HG03565 (cell line): ENCODE results near the gene SLC25A33.
"Not testable (repeated sequence)": the region's sequence is repeated elsewhere in the genome, so short reads cannot be mapped to it uniquely, and the experiment has no call there.

Experiments
- ATAC-seq: cut with Tn5 transposase; IDR thresholded peaks from one replicate; pipeline ENCODE4 v1.9.1; 2021; ENCODE audit warnings: mild to moderate bottlenecking, moderate library complexity; ENCODE audit not compliant: unreplicated experiment

SLC25A33 gene

DNA sequence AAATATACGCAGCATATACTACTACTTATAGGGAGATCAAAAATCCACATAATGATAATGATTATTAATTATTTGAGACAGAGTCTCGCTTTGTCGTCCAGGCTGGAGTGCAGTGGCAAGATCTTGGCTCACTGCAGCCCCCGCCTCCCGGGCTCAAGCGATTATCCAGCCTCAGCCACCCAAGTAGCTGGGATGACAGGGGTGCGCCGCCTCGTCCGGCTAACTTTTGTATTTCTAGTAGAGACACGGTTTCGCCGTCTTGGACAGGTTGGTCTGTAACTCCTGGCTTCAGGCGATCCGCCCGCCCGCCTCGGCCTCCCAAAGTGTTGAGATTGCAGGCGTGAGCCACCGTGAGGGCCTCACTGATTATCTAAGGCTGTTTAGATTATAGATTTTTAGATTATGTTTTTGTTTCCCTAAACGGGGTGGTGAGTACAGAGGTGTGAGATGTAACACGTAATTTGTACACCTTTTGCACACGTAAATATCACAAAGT, 548 bp upstream of the SLC25A33 start:
- no peak for ATAC-seq

- peak; percentile 26 for ATAC-seq
Measured at GRCh38 chr1:9539829-9540550, 725 bp downstream of the SLC25A33 start.

- no peak for ATAC-seq
Measured at GRCh38 chr1:9542430-9542829, 3.2 kb downstream of the SLC25A33 start.

DNA sequence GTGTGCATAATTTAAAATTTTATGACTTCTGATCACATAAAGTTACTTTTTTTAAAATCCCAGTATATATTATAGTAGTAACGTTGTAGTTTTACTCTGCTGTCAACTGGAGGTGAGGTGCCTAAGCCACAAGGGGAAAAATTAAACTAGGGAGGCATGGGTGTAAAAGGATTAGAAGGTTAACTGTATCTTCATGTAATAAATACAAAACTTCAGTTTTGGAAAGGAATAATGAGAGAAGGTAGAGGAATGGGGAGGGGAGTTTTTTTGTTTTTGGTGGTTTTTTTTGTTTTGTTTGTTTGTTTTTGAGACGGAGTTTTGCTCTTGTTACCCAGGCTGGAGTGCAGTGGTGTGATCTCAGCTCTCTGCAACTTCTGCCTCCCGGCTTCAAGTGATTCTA, 5.7 kb downstream of the SLC25A33 start:
- no peak for ATAC-seq

DNA sequence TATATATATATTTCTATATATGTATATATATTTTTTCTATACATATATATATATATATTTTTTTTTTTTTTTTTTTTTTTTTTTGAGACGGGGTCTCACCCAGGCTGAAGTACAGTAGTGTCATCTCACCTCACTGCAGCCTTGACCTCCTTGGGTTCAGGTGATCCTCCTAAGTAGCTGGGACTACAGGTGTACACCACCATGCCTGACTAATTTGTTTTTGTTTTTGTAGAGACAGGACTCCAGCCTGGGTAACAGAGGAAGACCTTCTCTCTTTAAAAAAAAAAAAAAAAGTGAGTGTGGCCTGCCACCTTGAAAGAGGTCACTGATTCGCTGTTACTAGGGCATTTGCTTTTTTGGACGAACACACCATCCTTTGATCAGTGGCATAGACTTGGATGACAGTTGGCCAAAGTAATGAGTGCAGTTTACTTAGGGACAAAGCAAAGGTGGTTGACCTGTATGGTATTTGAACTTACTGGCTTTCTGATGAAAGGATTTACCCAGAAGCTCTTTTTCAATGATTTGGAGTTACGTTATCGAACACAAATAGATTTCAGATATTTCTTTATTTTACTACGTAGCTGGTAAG, 10.8 kb downstream of the SLC25A33 start:
- ATAC-seq: no peak

GRCh38 chr1:9551984-9552383, 12.7 kb downstream of the SLC25A33 start:
- ATAC-seq: no peak

GRCh38 chr1:9553736-9554144, 14.5 kb downstream of the SLC25A33 start:
- no peak for ATAC-seq

DNA sequence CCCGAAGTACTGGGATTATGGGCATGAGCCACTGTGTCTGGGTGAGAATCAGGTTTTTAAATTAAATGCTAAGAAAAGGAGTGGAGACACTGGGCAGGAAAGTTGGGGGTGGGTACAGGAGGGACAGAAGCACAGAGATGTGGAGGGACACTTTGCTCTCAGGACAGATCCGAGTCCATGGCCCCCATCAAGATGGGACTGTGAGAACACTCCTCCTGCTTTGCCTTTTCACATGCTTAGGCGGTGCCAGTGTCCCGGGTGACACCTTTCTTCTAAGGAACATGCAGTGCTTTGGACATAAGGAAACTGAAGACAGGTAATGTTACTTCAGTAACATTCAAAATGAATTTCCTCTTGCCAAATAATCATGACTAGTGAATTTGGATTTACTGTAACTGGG, 16.7 kb downstream of the SLC25A33 start:
- no peak for ATAC-seq

- ATAC-seq: no peak
Measured at GRCh38 chr1:9557624-9558023, 18.4 kb downstream of the SLC25A33 start.

DNA sequence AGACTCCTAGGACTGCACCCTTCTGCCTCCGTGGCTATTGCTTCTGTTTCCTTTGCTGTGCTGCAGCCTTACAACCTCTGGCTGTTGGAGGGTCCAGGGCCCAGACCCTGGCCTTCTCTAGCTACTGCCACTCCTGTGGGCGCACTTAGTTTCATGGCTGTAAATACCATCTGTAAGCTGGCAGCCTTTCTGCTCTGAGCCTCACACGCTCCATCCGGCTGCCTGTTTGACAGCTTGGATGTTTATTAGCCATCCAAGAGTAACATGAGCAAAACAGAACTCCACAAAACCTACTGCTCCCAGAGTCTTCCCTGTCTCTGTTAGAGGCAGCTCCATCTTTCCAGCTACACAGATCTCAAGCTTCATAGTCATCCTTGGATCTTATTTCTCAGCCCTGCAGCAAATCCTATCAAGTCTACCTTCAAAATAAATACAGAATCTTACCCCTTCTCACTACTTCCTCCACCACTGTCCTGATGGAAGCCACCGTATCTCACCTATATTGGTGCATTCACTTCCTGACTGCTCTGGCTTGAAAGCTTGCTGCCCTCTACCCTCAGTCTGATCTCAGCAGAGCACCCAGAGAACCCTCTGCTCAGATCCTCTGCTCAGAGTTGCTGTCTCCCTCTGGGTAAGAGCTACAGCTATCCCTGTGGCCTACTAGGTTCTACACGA, 19.1 kb downstream of the SLC25A33 start:
- no peak for ATAC-seq

- ATAC-seq: no peak
Measured at GRCh38 chr1:9558946-9559545, 19.8 kb downstream of the SLC25A33 start.

GRCh38 chr1:9559673-9560072, 20.4 kb downstream of the SLC25A33 start:
- no peak for ATAC-seq

GRCh38 chr1:9560090-9560489, 20.8 kb downstream of the SLC25A33 start:
- not testable (repeated sequence) for ATAC-seq

DNA sequence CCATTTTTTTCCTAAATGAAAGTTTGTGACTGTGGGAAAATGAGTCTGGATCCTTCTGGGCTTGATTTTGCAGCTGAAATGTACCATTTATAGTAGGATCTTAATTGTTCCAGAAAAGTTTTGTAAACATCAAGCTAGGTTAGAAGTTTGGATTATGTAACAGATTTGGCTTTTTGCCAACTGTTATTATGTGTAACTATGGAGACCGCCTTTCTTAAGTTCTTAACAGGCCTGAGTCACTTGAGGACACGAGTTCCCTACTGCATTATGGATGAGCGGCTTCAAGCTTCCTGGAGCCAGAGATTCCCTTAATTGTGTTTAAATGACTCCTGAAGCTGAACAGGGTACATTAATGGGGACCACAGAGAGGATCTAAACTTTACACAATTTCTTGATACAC, 22.2 kb downstream of the SLC25A33 start:
- ATAC-seq: no peak

- no peak for ATAC-seq
Measured at GRCh38 chr1:9569267-9569666, 30.0 kb downstream of the SLC25A33 start.

GRCh38 chr1:9570886-9571529, 31.7 kb downstream of the SLC25A33 start:
- ATAC-seq: not testable (repeated sequence)

DNA sequence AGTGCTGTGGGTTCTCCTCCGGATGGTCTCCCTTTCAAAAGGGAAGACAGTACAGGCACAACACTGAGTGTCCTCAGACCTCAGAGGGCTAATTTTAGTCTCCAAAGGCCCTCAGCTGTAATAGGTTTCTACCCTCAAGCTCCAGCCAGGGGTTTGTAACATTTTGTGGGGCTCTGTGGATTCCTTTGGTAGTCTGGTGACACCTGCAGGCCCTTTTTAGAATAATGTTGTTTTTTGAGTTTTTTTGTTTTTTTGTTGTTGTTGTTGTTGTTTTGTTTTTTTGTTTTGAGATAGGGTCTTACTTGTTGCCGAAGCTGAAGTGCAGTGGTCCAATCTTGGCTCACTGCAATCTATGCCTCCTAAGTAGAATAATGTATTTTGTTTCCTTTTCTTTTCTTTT, 34.5 kb downstream of the SLC25A33 start:
- no peak for ATAC-seq

DNA sequence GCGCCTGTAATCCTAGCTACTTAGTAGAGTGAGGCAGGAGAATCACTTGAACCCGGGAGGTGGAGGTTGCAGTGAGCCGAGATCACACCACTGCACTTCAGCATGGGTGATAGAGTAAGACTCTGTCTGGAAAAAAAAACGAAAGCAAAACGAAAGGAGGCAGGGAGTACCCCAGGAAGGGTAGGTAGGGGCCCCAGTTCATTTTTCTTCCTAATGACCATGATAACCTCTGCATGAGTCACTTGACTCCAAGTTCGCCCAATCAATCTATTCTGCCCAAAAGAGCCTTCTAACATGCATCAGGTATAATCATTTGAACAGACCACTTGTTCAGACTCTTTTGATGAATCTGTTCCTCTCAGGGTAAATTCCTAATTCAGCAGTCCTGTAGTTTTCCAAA, 36.2 kb downstream of the SLC25A33 start:
- ATAC-seq: no peak

DNA sequence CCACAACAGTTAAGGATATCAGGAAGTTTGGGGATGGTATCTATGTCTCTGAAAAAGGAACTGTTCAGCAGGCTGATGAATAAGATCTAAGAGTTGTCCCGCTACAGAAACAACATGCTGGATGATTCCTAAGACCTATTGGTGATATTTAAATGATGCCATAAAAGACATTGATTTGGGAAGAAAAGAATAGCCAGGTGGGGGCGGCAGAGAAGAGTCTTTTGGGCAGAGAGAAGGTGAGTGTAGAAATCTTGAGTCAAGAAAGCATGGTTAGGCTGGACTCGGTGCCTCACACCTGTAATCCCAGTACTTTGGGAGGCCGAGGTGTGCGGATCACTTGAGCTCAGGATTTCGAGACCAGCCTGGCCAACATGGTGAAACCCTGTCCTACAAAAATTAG, 37.6 kb downstream of the SLC25A33 start:
- ATAC-seq: no peak

- no peak for ATAC-seq
Measured at GRCh38 chr1:9577423-9577822, 38.2 kb downstream of the SLC25A33 start.

DNA sequence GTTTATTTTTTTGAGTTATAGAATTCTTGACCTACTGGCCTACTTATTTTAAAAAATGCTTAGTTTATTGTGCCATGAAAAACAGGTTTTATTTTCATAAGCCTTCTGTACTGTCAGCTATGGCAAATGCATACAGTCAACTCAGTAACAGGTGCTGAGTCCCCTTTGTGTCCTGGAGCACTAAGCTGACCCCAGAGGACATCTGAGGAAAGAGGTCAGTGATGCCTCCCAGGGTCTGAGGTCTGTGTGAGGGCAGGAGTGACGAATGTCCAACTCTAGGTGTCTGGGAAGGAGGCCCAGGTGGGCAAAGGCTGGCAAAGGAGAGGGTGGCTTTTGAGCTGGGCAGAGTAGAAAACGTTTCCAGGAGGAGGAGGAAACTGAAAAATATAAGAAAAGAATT, 41.7 kb downstream of the SLC25A33 start:
- ATAC-seq: no peak
